NCI-H2196 (cell line): ENCODE data around the gene TMEM270.

Experiments used
- DNase-seq: peaks from one replicate; lab custom pipeline; 2025; ENCODE audit not compliant: unreplicated experiment; lab: John Stamatoyannopoulos, UW

TMEM270 gene

GRCh38 chr7:73904219-73905137 is 43.5 kb downstream of the TMEM270 start:
- no peak for DNase-seq

- no peak for DNase-seq
Measured at GRCh38 chr7:73905360-73905759, 44.4 kb downstream of the TMEM270 start.

GRCh38 chr7:73906874-73907273 is 45.9 kb downstream of the TMEM270 start:
- DNase-seq = no peak

GRCh38 chr7:73907554-73908122 is 46.7 kb downstream of the TMEM270 start:
- DNase-seq = no peak

- no peak for DNase-seq
Measured at GRCh38 chr7:73908123-73908611, 47.2 kb downstream of the TMEM270 start.

GRCh38 chr7:73909051-73909941 is 48.3 kb downstream of the TMEM270 start:
- DNase-seq = no peak

GRCh38 chr7:73909996-73910395 is 49.0 kb downstream of the TMEM270 start:
- no peak for DNase-seq

GRCh38 chr7:73912223-73912622 is 51.3 kb downstream of the TMEM270 start:
- no peak for DNase-seq
